ENCODE data around the gene SPATS2.
A peak's percentile ranks its signal among the peaks of the same experiment; 100 is the strongest.
"Not testable (repeated sequence)": the region's sequence is repeated elsewhere in the genome, so short reads cannot be mapped to it uniquely, and the experiment has no call there.

Gene SPATS2

GRCh38 chr12:49414364-49414763 lies 47.1 kb downstream of the SPATS2 start:
- DNase-seq = no peak

GRCh38 chr12:49415521-49415970 lies 48.3 kb downstream of the SPATS2 start:
- no peak for DNase-seq

GRCh38 chr12:49416892-49417291 lies 49.6 kb downstream of the SPATS2 start:
- DNase-seq = no peak

- no peak for DNase-seq
Observed at GRCh38 chr12:49417558-49417957, 50.3 kb downstream of the SPATS2 start.

- no peak for DNase-seq
Observed at GRCh38 chr12:49420556-49420955, 53.3 kb downstream of the SPATS2 start.

- no peak for DNase-seq
Observed at GRCh38 chr12:49422114-49422513, 54.9 kb downstream of the SPATS2 start.

GRCh38 chr12:49428793-49429192 lies 61.5 kb downstream of the SPATS2 start:
- DNase-seq = no peak

- DNase-seq = no peak
Observed at GRCh38 chr12:49432616-49433015, 65.4 kb downstream of the SPATS2 start.

GRCh38 chr12:49436799-49437198 lies 69.5 kb downstream of the SPATS2 start:
- DNase-seq = not testable (repeated sequence)

- DNase-seq = no peak
Observed at GRCh38 chr12:49439042-49439441, 71.8 kb downstream of the SPATS2 start.

- no peak for DNase-seq
Observed at GRCh38 chr12:49440035-49440434, 72.8 kb downstream of the SPATS2 start.

- DNase-seq = no peak
Observed at GRCh38 chr12:49442915-49443314, 75.7 kb downstream of the SPATS2 start.

- DNase-seq = peak; percentile 96
Observed at GRCh38 chr12:49446571-49446970, 79.3 kb downstream of the SPATS2 start.

GRCh38 chr12:49448858-49449257 lies 81.6 kb downstream of the SPATS2 start:
- no peak for DNase-seq

GRCh38 chr12:49451468-49452259 lies 84.4 kb downstream of the SPATS2 start:
- DNase-seq = no peak

- DNase-seq = no peak
Observed at GRCh38 chr12:49455501-49455900, 88.2 kb downstream of the SPATS2 start.

GRCh38 chr12:49456131-49456679 lies 88.9 kb downstream of the SPATS2 start:
- DNase-seq = no peak

GRCh38 chr12:49458816-49459215 lies 91.6 kb downstream of the SPATS2 start:
- DNase-seq = no peak

- DNase-seq = no peak
Observed at GRCh38 chr12:49461221-49461620, 94.0 kb downstream of the SPATS2 start.

- DNase-seq = no peak
Observed at GRCh38 chr12:49462083-49462744, 95.0 kb downstream of the SPATS2 start.

GRCh38 chr12:49465132-49465531 lies 97.9 kb downstream of the SPATS2 start:
- no peak for DNase-seq

- DNase-seq = no peak
Observed at GRCh38 chr12:49470986-49471385, 103.7 kb downstream of the SPATS2 start.

GRCh38 chr12:49471557-49471956 lies 104.3 kb downstream of the SPATS2 start:
- no peak for DNase-seq

- no peak for DNase-seq
Observed at GRCh38 chr12:49476091-49476490, 108.8 kb downstream of the SPATS2 start.

Measured in NCI-H82 (cell line).